Measurements from ENCODE around the gene EPHB6.

Gene EPHB6

DNA sequence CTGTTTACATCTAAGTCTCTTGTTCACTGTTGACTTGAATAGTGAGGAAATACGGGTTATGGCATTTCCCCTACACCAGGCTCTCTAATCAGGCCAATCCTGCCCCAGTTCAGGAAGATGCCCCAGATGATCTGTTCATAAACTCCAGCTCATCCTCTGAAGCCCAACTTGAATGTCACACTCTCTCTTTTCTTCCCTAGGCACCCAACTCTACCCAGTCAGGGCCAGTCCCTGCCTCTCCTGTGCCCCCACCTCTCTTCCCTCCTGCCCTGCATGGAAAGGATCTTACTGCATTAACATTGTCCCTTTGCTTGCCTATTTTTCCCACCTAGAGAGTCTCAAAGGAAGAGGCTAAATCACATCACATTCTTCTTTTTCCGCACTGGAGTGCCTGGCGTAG, 41.3 kb downstream of the EPHB6 start:
- DNase-seq (ENCODE audit: low spot score): no peak

DNA sequence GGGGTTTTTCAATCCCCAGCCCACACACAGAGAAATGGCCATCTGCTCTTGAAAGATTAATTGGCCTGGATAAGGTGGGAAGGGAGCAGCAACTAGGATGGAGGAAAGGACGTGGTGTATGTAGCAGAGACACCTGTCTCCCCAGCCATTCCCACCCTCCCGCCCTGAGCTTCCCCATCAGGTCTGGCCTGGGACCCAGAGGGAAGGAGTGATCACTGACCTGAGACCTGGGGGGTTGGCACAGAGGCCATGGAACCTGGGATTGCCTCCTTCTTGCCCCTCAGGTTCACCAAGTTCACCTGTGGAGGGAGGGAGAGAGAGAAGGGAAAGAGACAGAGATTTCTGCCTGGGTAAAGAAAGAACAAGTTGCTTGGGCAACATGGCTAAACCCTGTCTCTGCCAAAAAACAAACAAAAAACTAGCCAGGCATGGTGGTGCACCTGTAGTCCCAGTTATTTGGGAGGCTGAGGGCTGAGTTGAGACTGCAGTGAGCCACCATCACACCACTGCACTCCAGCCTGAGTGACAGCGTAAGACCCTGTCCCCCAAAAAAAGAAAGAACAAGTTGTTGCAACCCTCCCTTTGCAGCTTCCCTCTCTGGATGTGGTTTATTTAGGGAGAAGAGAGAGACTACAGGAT, 42.0 kb downstream of the EPHB6 start:
- DNase-seq (ENCODE audit: low spot score): no peak

DNA sequence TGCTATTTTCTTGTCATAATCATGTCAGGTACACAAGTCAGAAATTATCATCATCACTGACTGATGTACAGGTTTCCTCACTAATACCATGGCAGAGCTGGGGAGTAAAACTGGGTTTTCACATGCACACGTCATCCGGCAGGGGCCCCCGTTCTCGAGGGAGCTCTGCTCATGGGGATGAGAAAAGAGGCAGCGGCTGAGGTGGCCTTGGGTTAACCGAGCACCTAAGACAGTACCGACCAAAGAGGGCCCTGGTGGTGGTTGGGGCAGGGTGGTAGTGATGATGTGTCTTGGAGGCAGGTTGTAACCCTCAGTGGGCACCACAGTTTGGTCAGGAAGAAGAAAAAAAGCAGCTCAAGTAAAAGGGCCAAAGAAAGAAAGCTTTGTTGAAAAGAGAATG, 42.8 kb downstream of the EPHB6 start:
- DNase-seq (ENCODE audit: low spot score): no peak

DNA sequence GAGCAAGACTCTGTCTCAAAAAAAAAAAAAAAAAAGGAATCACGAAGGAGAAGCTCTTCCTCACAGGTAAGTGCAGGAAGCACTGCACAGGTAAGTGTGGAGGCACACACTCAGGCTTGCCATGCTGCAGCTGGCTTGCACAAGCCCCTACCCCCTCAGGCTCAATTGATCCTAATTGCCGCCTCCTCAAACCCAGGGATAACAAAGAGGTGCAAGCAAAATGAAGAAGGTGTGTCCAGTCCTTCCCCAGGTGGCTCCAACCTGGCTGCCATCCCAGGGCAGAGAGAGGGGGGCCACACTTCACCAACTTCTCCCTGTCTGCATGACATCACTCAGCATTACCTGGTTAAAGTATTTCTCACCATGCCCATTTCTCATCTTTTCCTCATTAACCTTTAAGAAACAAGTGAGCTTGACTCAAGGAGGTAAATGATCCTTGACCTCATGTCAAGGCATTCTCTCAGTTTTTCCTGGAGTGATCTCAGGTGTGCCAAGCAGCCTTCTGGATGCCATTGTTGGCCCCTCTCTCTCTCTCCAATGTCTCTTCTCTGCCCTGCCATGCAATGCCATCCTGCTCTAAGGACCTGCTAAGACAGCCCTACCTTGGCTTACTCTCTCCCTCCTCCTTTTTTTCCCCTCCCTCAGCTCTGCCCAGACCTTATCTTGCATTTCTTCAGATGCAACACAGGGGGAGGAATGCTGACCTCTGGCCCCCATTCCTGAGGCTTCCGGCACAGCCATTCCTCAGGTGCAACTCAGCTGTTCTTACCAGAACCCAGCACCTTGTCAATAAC, 43.7 kb downstream of the EPHB6 start:
- no peak for DNase-seq (ENCODE audit: low spot score)

DNA sequence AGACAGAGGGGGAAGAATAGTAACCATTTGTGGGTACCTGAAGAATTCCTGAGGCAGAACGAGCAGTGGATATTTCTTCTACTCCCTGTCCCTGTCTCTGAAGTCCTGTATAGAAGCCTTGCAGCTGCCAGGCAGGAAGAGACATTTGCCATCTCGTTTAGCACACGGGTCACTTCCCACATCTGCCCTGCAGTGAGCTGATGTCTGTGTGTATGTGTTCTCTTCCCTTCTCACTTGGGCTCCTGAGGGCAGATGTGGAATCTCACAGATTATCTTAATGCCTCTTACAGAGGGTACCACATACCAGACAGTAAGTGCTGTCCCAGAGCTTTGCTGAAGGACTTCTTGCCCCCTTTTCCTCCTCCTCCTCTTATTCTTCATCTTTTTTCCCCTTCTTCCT, 44.8 kb downstream of the EPHB6 start:
- DNase-seq (ENCODE audit: low spot score): no peak

DNA sequence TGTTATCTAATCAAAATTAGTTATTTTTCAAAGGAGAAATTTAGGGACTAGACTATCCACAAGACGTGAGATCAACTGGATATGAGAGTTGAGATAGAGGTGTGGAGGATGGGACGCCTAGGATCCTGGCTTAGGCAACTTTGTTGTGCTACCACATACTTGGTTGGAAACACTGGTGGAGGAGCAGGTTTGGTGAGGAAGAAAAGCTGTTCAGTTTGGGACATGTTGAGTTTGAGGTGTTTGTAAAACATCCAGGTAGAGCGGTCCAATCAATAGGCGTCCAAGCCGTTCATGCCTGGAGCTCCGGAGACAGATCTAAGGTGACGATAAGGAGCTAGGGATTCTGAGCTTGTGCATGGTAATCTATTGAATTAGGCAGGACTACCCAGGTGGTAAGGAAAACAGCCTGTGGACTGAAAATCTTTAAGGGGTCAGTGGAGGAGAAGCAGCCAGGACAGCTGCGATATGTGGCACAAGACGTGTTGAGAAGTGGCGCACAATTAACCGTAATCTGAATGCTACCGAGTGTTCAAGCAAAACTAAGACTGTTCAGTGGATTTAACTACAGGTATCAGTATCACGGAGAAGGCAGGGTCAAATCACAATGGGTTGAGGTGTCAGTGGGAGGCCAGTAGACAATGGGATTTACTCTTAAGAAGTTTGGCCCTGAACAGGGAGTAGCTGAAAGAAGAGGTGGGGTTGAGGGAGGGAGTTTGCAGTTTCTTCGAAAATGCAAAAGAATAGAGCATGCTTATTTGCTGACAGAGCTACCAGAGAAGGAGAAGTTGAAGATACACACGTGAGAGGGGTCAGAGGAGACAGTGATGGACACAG, 46.8 kb downstream of the EPHB6 start:
- no peak for DNase-seq (ENCODE audit: low spot score)

DNA sequence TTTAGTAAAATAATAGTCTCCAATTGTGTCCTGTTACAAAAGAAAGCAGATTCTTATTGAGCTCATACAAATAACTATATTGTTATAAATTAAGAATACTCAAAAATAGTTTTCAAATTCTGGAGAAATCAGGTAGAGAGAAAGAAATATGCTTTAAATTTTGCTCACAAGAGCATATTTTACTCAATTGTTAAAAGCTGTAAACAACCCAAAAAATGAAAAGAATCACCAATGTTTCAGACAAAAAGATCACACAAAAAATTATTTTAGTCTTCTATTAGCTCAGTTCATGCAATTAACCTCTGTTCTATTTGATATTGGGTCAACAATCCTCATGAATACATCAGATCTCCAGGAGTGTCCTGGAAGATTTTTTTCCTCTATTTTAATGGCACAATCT, 49.3 kb downstream of the EPHB6 start:
- DNase-seq (ENCODE audit: low spot score): no peak

DNA sequence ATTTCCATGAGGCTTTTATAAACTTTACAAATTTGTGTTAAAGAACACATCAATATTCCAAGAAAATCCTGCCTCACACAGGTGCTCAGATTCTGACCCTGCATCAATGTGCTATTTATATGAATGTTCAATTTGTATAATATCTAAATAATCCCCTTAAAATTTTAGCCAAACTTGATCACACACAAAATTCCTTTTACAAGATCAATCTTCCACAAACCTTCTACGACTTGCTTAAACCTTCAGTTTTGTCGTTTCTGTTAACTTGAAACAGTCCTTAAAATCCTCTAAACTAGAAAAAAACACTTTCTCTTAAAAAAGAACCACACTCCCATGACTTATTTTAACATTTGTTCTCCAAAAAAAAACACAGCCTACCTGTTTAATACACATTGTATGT, 50.9 kb downstream of the EPHB6 start:
- DNase-seq (ENCODE audit: low spot score): no peak

DNA sequence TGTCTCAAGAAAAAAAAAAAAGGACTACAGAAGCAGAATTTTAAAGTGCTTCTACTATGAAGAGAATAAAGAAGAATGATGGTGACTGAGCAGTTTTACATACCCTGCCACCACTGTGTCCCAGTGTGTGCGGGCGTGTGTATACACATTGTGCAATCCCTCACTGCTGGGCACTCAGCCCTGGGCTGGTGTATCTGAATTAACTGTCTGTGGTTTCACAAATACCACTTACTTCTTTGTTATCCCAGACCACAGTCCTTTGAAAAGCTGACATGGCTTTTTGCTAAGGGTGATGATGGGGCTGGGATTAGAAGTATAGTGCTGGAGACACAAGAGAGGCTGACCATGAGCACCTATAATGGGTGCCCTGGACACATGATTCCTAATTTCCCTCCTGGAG, 51.8 kb downstream of the EPHB6 start:
- DNase-seq (ENCODE audit: low spot score): no peak

DNA sequence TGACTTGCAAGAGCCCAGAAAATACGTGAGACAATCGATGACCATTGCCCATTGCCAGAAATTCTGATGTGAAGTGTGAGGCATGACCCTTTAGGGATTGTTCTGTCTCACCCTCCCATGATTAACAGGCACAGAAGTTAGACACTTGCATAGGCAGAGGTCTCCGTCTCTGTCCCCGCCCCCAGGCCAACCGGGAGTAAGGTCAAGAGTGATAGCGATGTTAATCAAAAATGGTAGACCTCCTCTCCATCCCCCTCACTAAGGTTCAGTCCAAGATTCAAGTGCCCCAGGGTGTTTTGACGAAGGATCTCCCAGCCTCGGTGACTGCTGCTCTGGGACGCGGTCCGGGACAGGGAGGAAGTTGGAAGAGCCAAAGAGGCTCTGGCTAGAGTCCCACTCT, 53.4 kb downstream of the EPHB6 start:
- no peak for DNase-seq (ENCODE audit: low spot score)

DNA sequence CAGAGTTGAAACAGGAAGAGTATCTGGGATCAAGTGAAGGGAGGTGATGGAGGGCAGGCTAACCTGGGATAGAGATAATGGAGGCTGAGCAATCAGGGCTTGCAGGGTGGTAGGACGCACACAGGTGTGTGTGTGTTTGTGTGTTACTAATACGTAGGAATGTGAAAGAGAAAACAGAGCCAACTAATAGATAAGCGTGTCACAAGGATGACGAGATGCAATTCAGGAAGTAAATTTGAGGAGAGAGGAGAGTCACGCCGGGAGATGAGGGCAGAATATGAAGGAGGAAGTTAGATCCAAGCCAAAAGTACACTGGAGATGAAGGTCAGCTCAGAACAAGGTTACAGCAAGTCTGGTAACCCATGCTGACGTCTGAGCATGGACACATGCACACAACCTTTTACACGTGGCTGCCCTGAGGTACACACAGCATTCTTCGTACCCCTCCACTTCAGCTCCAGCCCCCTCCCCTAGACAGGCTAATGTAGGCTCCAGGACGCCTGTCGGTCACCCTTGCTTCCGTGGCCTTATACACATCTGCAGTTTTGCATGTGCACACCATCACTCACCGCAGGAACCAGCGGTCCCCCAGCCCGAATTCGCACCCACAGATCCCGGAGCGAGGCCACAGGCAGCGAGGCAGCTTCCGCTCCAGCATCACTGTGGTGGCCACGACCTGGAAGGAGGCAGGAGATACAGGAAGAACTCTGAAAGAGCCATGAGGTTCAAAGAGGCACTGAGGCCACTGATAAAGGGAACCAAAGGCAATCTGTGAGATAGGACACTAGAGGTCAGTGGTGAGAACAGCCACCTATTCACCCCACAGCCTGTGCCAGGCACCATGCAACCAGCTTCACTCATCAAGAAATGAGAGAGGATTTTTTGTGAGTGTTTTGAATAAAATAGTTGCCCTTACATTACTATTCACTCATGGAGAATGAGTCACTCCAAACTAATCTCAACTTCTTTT, 54.3 kb downstream of the EPHB6 start:
- peak; percentile 61 for DNase-seq (ENCODE audit: low spot score)

DNA sequence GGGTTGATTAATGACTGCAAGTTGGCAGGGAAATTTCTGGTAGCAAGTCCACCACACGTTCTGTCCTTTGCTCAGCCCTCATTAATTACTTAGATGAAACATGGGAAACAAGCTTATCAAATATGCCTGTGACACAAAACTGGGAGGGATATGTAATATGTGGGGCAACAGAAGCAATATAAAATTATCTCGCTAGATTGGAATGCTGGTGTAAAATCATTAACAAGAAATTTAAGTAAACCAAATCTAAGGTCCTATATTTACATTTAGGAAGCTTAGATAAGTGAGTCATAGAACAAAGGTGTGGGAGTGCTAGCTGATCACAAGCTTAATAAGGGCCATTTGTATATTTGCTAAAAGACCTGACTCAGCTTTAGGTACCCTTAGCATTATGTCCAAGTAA, 55.2 kb downstream of the EPHB6 start:
- DNase-seq (ENCODE audit: low spot score): peak; percentile 56

DNA sequence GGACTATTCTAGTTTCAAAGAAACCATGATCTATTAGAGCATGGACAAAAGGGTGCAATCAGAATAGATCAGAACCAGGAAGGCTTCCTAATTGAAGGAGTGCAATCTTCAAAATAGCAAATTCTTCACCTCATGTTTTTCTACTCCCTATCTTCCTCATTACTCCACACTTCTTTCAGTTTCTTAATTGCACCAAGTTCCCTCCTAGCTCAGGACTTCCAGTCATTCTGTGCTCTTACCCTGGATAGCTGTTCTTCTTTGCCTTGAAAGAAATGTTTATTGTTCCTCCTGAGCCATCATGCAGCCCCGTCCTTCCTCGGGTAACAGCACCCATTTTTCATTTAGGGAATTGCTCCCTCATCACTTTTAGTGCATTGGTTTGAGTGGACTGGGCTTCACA, 55.6 kb downstream of the EPHB6 start:
- DNase-seq (ENCODE audit: low spot score): no peak

DNA sequence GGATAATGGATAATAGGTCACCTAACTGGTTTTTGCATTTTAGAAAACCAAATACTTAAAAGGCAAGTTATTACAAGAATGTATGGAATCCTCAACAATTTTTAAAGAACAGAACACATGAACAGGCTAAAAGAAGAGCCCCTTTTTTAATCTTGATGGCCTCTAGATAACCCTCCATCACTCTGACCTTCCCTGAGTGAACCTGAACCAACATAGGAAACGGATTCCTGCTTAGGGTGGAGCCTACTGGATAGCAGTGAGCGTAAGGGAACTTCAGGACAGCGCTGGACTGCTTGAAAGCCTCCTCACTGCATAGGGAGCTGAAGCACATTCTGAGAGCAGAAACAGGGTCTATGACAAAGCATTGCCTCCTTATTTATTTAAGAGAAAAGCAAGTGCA, 58.2 kb downstream of the EPHB6 start:
- no peak for DNase-seq (ENCODE audit: low spot score)

DNA sequence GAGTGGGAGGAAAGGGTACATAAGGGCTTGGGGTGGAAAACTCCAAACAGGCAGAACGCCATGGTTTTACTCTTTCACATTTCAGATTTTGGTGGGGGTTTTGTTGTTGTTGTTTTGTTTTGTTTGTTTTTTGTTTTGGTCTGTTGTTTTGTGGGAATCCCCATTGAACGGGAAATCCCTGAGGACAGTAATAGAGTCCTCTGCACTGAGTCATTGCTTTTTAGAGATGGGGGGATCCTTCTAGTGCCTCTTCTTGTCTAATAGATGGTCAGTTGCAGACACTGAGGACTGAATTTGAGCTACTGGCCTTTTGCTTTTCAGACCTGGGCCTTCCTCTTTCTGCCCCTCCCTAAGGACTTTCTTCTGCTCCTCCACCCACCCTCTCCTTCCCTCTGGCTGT, 58.7 kb downstream of the EPHB6 start:
- no peak for DNase-seq (ENCODE audit: low spot score)

DNA sequence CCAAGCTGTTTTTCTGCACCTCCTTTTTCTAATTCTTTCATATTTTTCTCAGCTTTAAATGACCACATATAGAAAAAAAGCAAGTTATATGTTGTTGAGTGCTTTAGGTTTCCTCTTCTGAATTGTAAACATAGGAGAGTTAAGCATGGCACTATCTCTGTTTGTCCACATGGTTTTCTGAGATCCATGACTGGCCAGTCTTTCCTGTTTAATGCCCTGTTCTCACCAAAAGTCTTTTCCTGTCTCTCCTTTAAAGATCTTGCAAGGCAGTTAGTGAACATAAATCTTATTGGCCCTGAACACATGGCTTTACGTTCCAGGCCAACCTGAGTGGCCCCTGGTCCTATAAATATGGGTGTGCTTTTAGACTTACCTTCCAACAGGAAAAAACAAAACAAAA, 59.2 kb downstream of the EPHB6 start:
- DNase-seq (ENCODE audit: low spot score): no peak

DNA sequence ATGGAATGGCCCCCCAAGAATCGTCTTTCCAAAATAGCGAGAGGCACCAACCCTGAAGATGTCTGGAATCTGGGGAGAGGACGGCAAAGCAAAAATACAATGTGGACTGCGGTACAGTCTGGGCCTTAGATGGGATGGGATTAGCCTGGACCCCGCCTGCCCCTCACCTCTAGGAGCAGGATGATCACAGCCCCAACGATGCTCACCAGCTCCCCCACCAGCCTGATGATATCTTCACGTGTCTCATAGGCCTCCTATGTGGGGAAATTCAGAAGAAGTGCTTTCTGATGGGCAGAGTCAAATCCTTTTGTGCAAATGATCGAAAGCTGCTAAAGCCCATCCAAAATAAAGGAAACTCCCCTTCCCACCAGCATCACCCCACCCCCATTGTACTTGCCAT, 60.4 kb downstream of the EPHB6 start:
- DNase-seq (ENCODE audit: low spot score): no peak

DNA sequence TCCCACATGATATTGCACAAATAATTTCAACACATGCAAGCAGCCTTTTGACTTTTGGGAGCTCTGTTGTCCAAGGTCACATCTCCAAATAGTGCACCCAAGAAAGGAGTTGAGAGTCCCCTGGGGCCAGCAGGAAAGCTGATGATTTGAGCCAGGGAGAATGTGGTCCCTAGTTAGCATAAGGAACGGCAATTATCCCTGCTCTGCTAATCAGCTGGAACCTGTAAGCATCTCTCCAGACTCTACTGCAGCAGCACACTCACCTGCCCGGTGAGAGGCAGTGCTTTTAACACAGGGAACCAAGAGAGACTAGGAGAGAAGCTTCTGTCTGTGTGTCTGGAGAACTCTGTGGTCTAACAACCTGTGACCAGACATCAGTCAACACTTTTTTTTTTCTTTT, 61.6 kb downstream of the EPHB6 start:
- no peak for DNase-seq (ENCODE audit: low spot score)

DNA sequence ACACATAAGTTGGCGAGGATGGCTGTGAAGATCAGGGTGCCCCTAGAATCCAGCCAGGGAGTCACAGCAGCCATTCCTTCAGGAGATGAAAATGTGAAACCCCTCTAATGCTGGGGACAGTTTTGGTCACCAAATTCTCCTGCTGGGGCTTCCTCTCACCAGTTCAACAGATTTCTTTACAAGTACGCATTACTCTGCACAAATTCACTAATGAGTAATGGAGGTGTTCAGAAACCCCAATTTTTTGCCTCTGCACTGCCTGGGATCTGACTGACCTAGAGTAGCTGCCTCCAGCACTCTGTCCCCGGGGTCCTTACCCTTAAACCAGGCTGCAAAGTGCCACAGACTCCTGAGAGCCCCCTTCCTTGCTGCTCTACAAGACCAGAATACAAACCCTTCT, 62.6 kb downstream of the EPHB6 start:
- no peak for DNase-seq (ENCODE audit: low spot score)

DNA sequence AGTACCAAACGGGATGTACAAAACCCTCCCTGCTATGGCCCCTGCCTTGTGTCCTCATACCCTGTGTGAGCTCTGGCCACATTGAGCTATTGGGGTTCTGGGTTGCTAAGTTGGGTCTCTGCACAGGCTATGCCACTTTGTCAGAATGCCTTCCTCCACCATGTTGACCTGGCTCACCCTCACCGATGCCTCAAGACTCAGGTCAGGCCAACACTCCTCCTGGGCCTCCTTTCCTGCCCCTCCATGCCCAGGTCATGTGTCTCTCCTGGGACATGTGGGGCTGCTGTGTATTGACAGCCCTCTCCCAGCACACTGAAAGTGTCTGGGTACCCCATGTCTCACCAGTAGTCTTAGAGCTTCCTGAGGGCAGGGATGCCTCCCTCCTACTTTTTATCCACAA, 64.0 kb downstream of the EPHB6 start:
- no peak for DNase-seq (ENCODE audit: low spot score)

DNA sequence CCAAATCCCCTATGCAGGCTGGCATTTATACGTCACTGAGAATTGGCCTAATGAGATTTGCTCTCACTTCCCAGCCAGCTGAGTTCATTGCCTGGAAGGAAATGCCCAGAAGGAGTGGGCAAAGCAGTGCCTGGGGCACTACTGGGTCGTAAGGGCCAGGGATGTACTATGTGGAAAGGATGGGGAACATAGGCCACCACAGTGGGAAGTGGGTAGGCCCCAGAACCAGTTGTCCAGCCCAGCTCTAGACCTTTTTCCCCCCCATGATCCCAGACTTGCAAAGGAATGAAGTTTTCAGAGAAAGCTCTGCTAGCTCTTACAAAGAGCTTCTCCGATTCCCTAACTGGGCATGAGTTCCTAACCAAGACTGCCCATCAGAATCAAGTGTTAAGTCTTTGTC, 64.8 kb downstream of the EPHB6 start:
- DNase-seq (ENCODE audit: low spot score): no peak

Data from LoVo (cell line).